Measurements from ENCODE around the gene ARHGEF28. TPM values are rescaled to one million over a fixed set of nuclear protein-coding genes. Genes with fewer than 3 reads are reported as not detected.

Gene ARHGEF28
- total RNA-seq, 2 experiments from 2014 or later, result not detected

- Mint-ChIP-seq H3K27ac (no peak overlapping the region), H3K4me1 (no peaks in the 10 kb centered on the region), H3K9me3 (ENCODE audit: low read depth) (peaks cover 2% of the 10 kb centered on the region), H3K4me3 (no peak overlapping the region), H3K27me3 (peaks cover 31% of the 10 kb centered on the region), H3K36me3 (no peaks in the 10 kb centered on the region)
- CTCF ChIA-PET, result interaction anchor here (1.6 kb wide), 1 partner anchor 14 kb away, joined by 6 read pairs; no protein-coding TSS in a partner anchor
- DNase-seq (no peak), ATAC-seq (no peak)
These were observed 20.5 kb upstream of the ARHGEF28 start for GRCh38 chr5:73605223-73606087.

GRCh38 chr5:73606206-73606753, 19.7 kb upstream of the ARHGEF28 start:
- H3K27ac Mint-ChIP-seq, result no peak overlapping the region
- no peak overlapping the region for H3K4me3 Mint-ChIP-seq
- peaks cover 31% of the 10 kb centered on the region for H3K27me3 Mint-ChIP-seq
- H3K9me3 Mint-ChIP-seq (ENCODE audit: low read depth), result peaks cover 2% of the 10 kb centered on the region
- CTCF ChIA-PET, result interaction anchor here (2.2 kb wide), 1 partner anchor 15 kb away, joined by 6 read pairs; no protein-coding TSS in a partner anchor
- no peak for ATAC-seq
- DNase-seq, result no peak
- no peaks in the 10 kb centered on the region for H3K4me1 Mint-ChIP-seq
- no peaks in the 10 kb centered on the region for H3K36me3 Mint-ChIP-seq

- no peaks in the 10 kb centered on the region for H3K9me3 Mint-ChIP-seq (ENCODE audit: low read depth)
- H3K4me3 Mint-ChIP-seq, result no peak overlapping the region
- no peak overlapping the region for H3K27ac Mint-ChIP-seq
- H3K36me3 Mint-ChIP-seq, result no peaks in the 10 kb centered on the region
- no peaks in the 10 kb centered on the region for H3K4me1 Mint-ChIP-seq
- DNase-seq (no peak), ATAC-seq (no peak)
- peaks cover 34% of the 10 kb centered on the region for H3K27me3 Mint-ChIP-seq
- CTCF ChIA-PET, result interaction anchor here (2.2 kb wide), 1 partner anchor 16 kb away, joined by 6 read pairs; no protein-coding TSS in a partner anchor
These were observed 18.8 kb upstream of the ARHGEF28 start for GRCh38 chr5:73607228-73607627.

- peaks cover 1% of the 10 kb centered on the region for H3K4me1 Mint-ChIP-seq
- H3K27me3 Mint-ChIP-seq, result peaks cover 30% of the 10 kb centered on the region
- H3K9me3 Mint-ChIP-seq (ENCODE audit: low read depth), result no peaks in the 10 kb centered on the region
- H3K36me3 Mint-ChIP-seq, result no peaks in the 10 kb centered on the region
- H3K4me3 Mint-ChIP-seq, result no peak overlapping the region
- CTCF ChIA-PET, result no interaction called here
- DNase-seq, result no peak
- no peak overlapping the region for H3K27ac Mint-ChIP-seq
- ATAC-seq, result no peak
These were observed 13.2 kb upstream of the ARHGEF28 start for GRCh38 chr5:73612799-73613198.

GRCh38 chr5:73615085-73615484, 10.9 kb upstream of the ARHGEF28 start:
- Mint-ChIP-seq H3K9me3 (ENCODE audit: low read depth) (no peaks in the 10 kb centered on the region), H3K36me3 (no peaks in the 10 kb centered on the region), H3K4me1 (peaks cover 3% of the 10 kb centered on the region), H3K27ac (no peak overlapping the region), H3K4me3 (no peak overlapping the region), H3K27me3 (peaks cover 37% of the 10 kb centered on the region)
- ATAC-seq, result no peak
- CTCF ChIA-PET, result interaction anchor here (0.5 kb wide), 1 partner anchor 1166 kb away, joined by 3 read pairs; no protein-coding TSS in a partner anchor
- no peak for DNase-seq

- peaks cover 35% of the 10 kb centered on the region for H3K27me3 Mint-ChIP-seq
- peaks cover 3% of the 10 kb centered on the region for H3K4me1 Mint-ChIP-seq
- no peaks in the 10 kb centered on the region for H3K36me3 Mint-ChIP-seq
- H3K4me3 Mint-ChIP-seq, result no peak overlapping the region
- ATAC-seq (no peak), DNase-seq (no peak)
- no peak overlapping the region for H3K27ac Mint-ChIP-seq
- CTCF ChIA-PET, result no interaction called here
- H3K9me3 Mint-ChIP-seq (ENCODE audit: low read depth), result no peaks in the 10 kb centered on the region
These were observed 10.0 kb upstream of the ARHGEF28 start for GRCh38 chr5:73615947-73616346.

- peaks cover 3% of the 10 kb centered on the region for H3K4me1 Mint-ChIP-seq
- peaks cover 26% of the 10 kb centered on the region for H3K27me3 Mint-ChIP-seq
- no peak for DNase-seq
- no peak for ATAC-seq
- no peaks in the 10 kb centered on the region for H3K36me3 Mint-ChIP-seq
- no peaks in the 10 kb centered on the region for H3K9me3 Mint-ChIP-seq (ENCODE audit: low read depth)
- H3K27ac Mint-ChIP-seq, result no peak overlapping the region
- H3K4me3 Mint-ChIP-seq, result no peak overlapping the region
- CTCF ChIA-PET, result interaction anchor here (0.9 kb wide), 1 partner anchor 156 kb away, joined by 3 read pairs; no protein-coding TSS in a partner anchor
These were observed 8.3 kb upstream of the ARHGEF28 start for GRCh38 chr5:73617510-73618279.

- DNase-seq, result no peak
- Mint-ChIP-seq H3K27me3 (peaks cover 34% of the 10 kb centered on the region), H3K36me3 (no peaks in the 10 kb centered on the region), H3K27ac (no peak overlapping the region), H3K4me3 (no peak overlapping the region), H3K9me3 (ENCODE audit: low read depth) (no peaks in the 10 kb centered on the region), H3K4me1 (peaks cover 3% of the 10 kb centered on the region)
- no peak for ATAC-seq
- CTCF ChIA-PET, result no interaction called here
These were observed 6.2 kb upstream of the ARHGEF28 start for GRCh38 chr5:73619606-73620333.

GRCh38 chr5:73620334-73620687, 5.7 kb upstream of the ARHGEF28 start:
- H3K27me3 Mint-ChIP-seq, result peaks cover 38% of the 10 kb centered on the region

GRCh38 chr5:73623060-73623459, 2.9 kb upstream of the ARHGEF28 start:
- no peak overlapping the region for H3K4me3 Mint-ChIP-seq
- H3K27me3 Mint-ChIP-seq, result peaks cover 57% of the 10 kb centered on the region
- no peaks in the 10 kb centered on the region for H3K9me3 Mint-ChIP-seq (ENCODE audit: low read depth)
- DNase-seq, result no peak
- H3K36me3 Mint-ChIP-seq, result no peaks in the 10 kb centered on the region
- no peak for ATAC-seq
- H3K27ac Mint-ChIP-seq, result no peak overlapping the region
- peaks cover 4% of the 10 kb centered on the region for H3K4me1 Mint-ChIP-seq
- CTCF ChIA-PET, result no interaction called here

More at GRCh38 chr5:73620334-73620687, 5.7 kb upstream of the ARHGEF28 start:
- Mint-ChIP-seq H3K36me3 (no peaks in the 10 kb centered on the region), H3K27ac (no peak overlapping the region), H3K4me1 (peaks cover 4% of the 10 kb centered on the region), H3K9me3 (ENCODE audit: low read depth) (no peaks in the 10 kb centered on the region), H3K4me3 (no peak overlapping the region)
- ATAC-seq, result no peak
- DNase-seq, result no peak
- CTCF ChIA-PET, result no interaction called here

GRCh38 chr5:73623901-73624404, 2.0 kb upstream of the ARHGEF28 start:
- H3K27ac Mint-ChIP-seq, result no peak overlapping the region
- no peaks in the 10 kb centered on the region for H3K9me3 Mint-ChIP-seq (ENCODE audit: low read depth)
- no peaks in the 10 kb centered on the region for H3K36me3 Mint-ChIP-seq
- no peak overlapping the region for H3K4me3 Mint-ChIP-seq
- H3K4me1 Mint-ChIP-seq, result peaks cover 4% of the 10 kb centered on the region
- DNase-seq, result no peak
- H3K27me3 Mint-ChIP-seq, result peaks cover 65% of the 10 kb centered on the region
- ATAC-seq, result no peak
- CTCF ChIA-PET, result no interaction called here

- no peak for DNase-seq
- Mint-ChIP-seq H3K4me3 (no peak overlapping the region), H3K36me3 (no peaks in the 10 kb centered on the region), H3K4me1 (peaks cover 4% of the 10 kb centered on the region), H3K9me3 (ENCODE audit: low read depth) (no peaks in the 10 kb centered on the region), H3K27ac (no peak overlapping the region), H3K27me3 (peaks cover 64% of the 10 kb centered on the region)
- CTCF ChIA-PET, result interaction anchor here (1.0 kb wide), 1 partner anchor 83 kb away, joined by 3 read pairs; no protein-coding TSS in a partner anchor
- no peak for ATAC-seq
These were observed 1.1 kb upstream of the ARHGEF28 start for GRCh38 chr5:73624888-73625287.

All from activated CD8-positive, alpha-beta memory T cell treated with anti-CD3 and anti-CD28 coated beads, Interleukin-2, amount 10 ng/mL, durations not matched to agents 7 days and 5 days (primary cell).